HFF-Myc (cell line): ENCODE results near the gene CTTNBP2NL.

Source experiments
- DNase-seq: peaks from one replicate; pipeline ENCODE4 v3.0.0-alpha.2; 2011; ENCODE audit warnings: low read depth; ENCODE audit errors: extremely low read depth
- H3K4me3 ChIP-seq: replicated peaks from 2 replicates; pipeline ENCODE4 v1.5.1; 2011; ENCODE audit warnings: low read depth, mild to moderate bottlenecking, control low read depth, low read length
- CTCF ChIP-seq: IDR thresholded peaks from 2 replicates; pipeline ENCODE4 v1.5.1; 2012; ENCODE audit warnings: mild to moderate bottlenecking, low read depth, low read length, control low read depth; ENCODE audit errors: missing control alignments

CTTNBP2NL gene

GRCh38 chr1:112402682-112403643, 6.9 kb downstream of the CTTNBP2NL start:
- H3K4me3 ChIP-seq: no peak overlapping the region
- no peak for DNase-seq
- TF ChIP-seq CTCF: no peak

- DNase-seq: no peak
- no peak overlapping the region for H3K4me3 ChIP-seq
- no peak for TF ChIP-seq CTCF
Measured at GRCh38 chr1:112406771-112407170, 10.8 kb downstream of the CTTNBP2NL start.

- no peak for TF ChIP-seq CTCF
- no peak overlapping the region for H3K4me3 ChIP-seq
- DNase-seq: no peak
Measured at GRCh38 chr1:112409414-112409813, 13.4 kb downstream of the CTTNBP2NL start.

GRCh38 chr1:112410673-112411072, 14.7 kb downstream of the CTTNBP2NL start:
- no peak for DNase-seq
- H3K4me3 ChIP-seq: no peak overlapping the region
- TF ChIP-seq CTCF: no peak

- H3K4me3 ChIP-seq: no peak overlapping the region
Measured at GRCh38 chr1:112417271-112417670, 21.3 kb downstream of the CTTNBP2NL start.

GRCh38 chr1:112418099-112418892, 22.3 kb downstream of the CTTNBP2NL start:
- TF ChIP-seq CTCF: no peak
- no peak for DNase-seq
- no peak overlapping the region for H3K4me3 ChIP-seq

More at GRCh38 chr1:112417271-112417670, 21.3 kb downstream of the CTTNBP2NL start:
- DNase-seq: no peak
- no peak for TF ChIP-seq CTCF
